GM18502 (cell line): ENCODE data around the gene SH3RF3.

ENCODE experiments used
- ATAC-seq: cut with Tn5 transposase; IDR thresholded peaks from one replicate; pipeline ENCODE4 v1.9.1; 2021; ENCODE audit warnings: mild to moderate bottlenecking; ENCODE audit not compliant: unreplicated experiment, poor library complexity

The SH3RF3 gene

GRCh38 chr2:109136542-109136941, 7.5 kb downstream of the SH3RF3 start:
- ATAC-seq: no peak

GRCh38 chr2:109137616-109138015, 8.6 kb downstream of the SH3RF3 start:
- ATAC-seq: no peak

- no peak for ATAC-seq
Observed at GRCh38 chr2:109138449-109138848, 9.4 kb downstream of the SH3RF3 start.

- ATAC-seq: no peak
Observed at GRCh38 chr2:109139002-109139401, 10.0 kb downstream of the SH3RF3 start.

- no peak for ATAC-seq
Observed at GRCh38 chr2:109139865-109140396, 10.9 kb downstream of the SH3RF3 start.

- no peak for ATAC-seq
Observed at GRCh38 chr2:109141006-109141600, 12.1 kb downstream of the SH3RF3 start.

GRCh38 chr2:109141727-109142283, 12.8 kb downstream of the SH3RF3 start:
- ATAC-seq: no peak

- no peak for ATAC-seq
Observed at GRCh38 chr2:109142416-109143210, 13.6 kb downstream of the SH3RF3 start.

GRCh38 chr2:109143214-109144187, 14.5 kb downstream of the SH3RF3 start:
- ATAC-seq: peak; percentile 76

- ATAC-seq: no peak
Observed at GRCh38 chr2:109144271-109144670, 15.3 kb downstream of the SH3RF3 start.

GRCh38 chr2:109144721-109145120, 15.7 kb downstream of the SH3RF3 start:
- no peak for ATAC-seq

GRCh38 chr2:109145286-109145685, 16.3 kb downstream of the SH3RF3 start:
- ATAC-seq: no peak

GRCh38 chr2:109147405-109147804, 18.4 kb downstream of the SH3RF3 start:
- no peak for ATAC-seq

- no peak for ATAC-seq
Observed at GRCh38 chr2:109148117-109148746, 19.2 kb downstream of the SH3RF3 start.

- no peak for ATAC-seq
Observed at GRCh38 chr2:109148991-109149645, 20.1 kb downstream of the SH3RF3 start.

GRCh38 chr2:109150559-109150958, 21.6 kb downstream of the SH3RF3 start:
- no peak for ATAC-seq

GRCh38 chr2:109151519-109151918, 22.5 kb downstream of the SH3RF3 start:
- no peak for ATAC-seq

- ATAC-seq: no peak
Observed at GRCh38 chr2:109153005-109153784, 24.2 kb downstream of the SH3RF3 start.

GRCh38 chr2:109153807-109154206, 24.8 kb downstream of the SH3RF3 start:
- ATAC-seq: no peak
